ENCODE data around the gene ZBTB26. TPM values are rescaled to one million over a fixed set of nuclear protein-coding genes. Genes with fewer than 3 reads are reported as not detected.

ZBTB26 gene
- total RNA-seq, 1 donor from 2014 or later: 6.5 TPM

DNA sequence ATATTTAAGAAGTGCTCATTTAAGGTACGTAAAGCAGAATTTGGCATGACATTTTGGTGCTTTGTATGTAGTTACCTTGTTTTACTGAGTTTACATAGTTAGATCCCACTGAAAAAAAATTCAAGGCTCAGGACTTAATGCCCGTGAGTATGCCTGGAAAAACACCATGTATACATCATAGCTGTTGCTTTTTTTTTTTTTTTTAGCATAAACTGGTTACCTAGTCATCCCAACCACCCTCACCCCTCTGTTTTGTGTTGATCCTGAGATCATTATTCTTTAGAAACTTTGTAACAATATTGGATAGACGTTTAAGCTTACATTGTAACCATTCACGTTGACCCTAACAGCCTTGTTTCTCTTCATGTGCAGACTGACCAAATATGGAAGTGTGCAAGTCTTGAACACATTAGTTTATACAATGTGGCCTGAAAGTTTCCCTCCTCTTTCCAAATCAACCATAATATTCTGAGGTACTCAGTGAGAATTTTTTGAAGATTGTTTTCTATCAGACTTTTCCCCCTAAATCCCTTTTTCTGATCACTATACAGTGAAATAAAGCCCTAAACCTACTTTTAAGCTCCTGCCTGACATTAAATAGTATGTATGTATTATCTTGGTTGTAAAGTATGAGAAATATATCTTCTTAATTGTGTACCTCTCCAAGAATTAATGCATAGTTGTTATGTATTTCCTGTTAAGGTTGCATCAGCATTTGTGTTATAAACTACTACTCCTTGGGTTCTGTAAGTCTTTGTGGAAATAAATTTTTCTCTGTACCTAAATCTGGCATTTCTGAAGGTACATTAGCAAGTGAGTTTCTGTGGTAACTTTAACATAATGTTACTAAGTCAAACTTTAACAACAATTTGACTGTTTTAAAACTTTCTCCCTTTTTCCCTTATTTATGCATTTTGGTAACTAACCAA lies 13.9 kb upstream of the ZBTB26 start:
- Histone ChIP-seq H3K36me3 (ENCODE audit: control insufficient read depth, insufficient read depth, low read length) (no peaks in the 10 kb centered on the region), H3K4me3 (ENCODE audit: low read depth, low read length) (no peak overlapping the region), H3K27me3 (ENCODE audit: control insufficient read depth, insufficient read depth, low read length) (no peaks in the 10 kb centered on the region)
- no peak for DNase-seq (ENCODE audit: low read depth)
- TF ChIP-seq, protein P1, sequence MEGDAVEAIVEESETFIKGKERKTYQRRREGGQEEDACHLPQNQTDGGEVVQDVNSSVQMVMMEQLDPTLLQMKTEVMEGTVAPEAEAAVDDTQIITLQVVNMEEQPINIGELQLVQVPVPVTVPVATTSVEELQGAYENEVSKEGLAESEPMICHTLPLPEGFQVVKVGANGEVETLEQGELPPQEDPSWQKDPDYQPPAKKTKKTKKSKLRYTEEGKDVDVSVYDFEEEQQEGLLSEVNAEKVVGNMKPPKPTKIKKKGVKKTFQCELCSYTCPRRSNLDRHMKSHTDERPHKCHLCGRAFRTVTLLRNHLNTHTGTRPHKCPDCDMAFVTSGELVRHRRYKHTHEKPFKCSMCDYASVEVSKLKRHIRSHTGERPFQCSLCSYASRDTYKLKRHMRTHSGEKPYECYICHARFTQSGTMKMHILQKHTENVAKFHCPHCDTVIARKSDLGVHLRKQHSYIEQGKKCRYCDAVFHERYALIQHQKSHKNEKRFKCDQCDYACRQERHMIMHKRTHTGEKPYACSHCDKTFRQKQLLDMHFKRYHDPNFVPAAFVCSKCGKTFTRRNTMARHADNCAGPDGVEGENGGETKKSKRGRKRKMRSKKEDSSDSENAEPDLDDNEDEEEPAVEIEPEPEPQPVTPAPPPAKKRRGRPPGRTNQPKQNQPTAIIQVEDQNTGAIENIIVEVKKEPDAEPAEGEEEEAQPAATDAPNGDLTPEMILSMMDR (IDR thresholded peaks at IDR 0.05; ENCODE audit: insufficient read depth, low read length, poor library complexity, severe bottlenecking): no peak

DNA sequence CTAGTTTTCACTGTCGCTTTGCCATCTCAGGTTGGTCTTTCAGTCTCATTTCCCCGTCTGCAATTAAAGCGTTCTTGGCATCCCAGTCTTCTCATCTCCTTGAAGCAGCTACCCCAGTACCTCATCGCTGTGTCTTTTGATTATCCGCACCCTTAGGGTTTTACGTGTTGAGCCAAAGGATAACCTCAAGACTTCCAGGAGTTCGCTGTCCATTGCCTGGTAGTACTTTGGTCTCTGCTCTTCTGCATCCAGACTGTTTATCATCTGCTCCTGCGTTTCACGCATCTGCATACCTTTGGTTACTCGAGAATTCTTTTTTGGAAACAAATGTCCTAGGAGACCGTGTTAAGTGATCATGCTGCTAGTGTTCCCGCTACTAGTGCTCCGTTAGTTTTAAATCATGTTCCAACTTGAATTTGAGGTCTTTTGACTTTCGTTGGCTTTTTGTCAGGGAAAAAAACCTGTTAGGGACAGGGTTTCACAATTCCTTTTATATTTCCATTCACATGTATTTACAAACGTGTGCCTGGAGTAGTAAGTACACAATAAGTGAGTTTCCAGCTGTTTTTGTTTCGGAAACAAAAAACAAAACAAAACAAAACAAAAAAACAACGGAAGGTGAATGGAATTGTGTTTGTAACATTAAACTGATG lies 10.4 kb upstream of the ZBTB26 start:
- TF ChIP-seq, protein P1 (IDR thresholded peaks at IDR 0.05; ENCODE audit: insufficient read depth, low read length, poor library complexity, severe bottlenecking): no peak
- no peaks in the 10 kb centered on the region for H3K27me3 ChIP-seq (ENCODE audit: control insufficient read depth, insufficient read depth, low read length)
- H3K36me3 ChIP-seq (ENCODE audit: control insufficient read depth, insufficient read depth, low read length): no peaks in the 10 kb centered on the region
- H3K4me3 ChIP-seq (ENCODE audit: low read depth, low read length): peak overlapping the region; percentile 87
- DNase-seq (ENCODE audit: low read depth): no peak

DNA sequence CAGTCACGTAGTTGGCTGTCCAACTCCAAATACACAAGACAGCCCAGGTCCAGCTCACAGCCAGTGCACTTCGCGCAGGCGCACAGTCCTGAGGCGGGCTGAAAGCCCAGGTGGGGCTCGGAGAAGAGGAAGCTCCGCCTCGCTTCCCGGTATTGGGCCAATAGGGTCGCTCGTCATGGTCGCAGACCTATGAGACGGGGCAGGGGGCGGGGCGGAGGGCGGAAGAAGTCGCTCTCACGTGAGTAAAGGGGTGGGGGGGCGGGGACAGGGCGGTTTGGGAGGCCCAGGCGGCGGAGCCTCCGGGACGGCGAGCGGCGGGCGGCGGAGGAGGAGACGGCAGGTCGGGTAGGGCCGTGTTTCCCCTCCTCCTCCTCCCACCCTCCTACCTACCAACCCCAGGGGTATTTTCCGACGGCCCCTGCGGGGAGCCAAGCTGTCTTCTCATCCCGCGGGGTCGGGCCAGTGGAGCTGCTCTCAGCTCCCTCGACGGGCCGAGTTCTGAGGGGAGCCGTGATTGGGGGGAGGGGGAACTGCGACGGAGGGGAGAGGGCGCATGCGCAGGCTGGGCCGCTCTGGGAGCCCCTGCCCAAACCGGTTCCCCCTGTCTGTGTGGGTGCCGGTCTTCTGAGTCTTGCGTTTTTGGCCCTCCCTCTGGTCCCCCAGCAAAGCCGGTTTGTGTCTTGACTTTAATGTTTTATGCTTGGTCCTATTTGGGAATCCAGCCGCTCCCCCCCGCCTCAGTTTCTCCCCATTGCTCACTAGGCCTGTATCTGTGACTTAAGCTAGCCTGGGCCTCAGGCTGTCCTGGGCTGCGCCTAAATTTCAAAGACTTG lies 9.7 kb upstream of the ZBTB26 start, which contains the start of gene RABGAP1:
Gene RABGAP1, plus strand, starts transcription at position 272 of the 833 bp plus-strand sequence. CDS start 16,040 bp downstream, outside the sequence.
- H3K36me3 ChIP-seq (ENCODE audit: control insufficient read depth, insufficient read depth, low read length): no peaks in the 10 kb centered on the region
- peak; percentile 95 for DNase-seq (ENCODE audit: low read depth)

DNA sequence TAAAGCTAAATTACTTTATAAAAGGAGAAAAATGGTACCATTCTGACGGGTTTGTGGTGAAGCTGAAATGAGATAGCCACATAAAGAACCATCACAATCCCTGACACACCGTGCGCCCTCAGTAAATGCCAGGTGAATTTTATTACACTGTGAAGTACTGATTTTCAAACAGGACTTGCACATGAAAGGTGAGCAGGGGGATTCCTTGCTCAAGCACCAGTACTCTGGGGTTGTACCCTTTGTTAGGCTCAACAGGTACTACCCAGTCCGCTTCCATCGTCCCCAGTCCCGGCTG lies 9.1 kb upstream of the ZBTB26 start:
- TF ChIP-seq, protein P1 (IDR thresholded peaks at IDR 0.05; ENCODE audit: insufficient read depth, low read length, poor library complexity, severe bottlenecking): no peak
- Histone ChIP-seq H3K4me3 (ENCODE audit: low read depth, low read length) (peak overlapping the region; percentile 33), H3K27me3 (ENCODE audit: control insufficient read depth, insufficient read depth, low read length) (no peaks in the 10 kb centered on the region), H3K36me3 (ENCODE audit: control insufficient read depth, insufficient read depth, low read length) (no peaks in the 10 kb centered on the region)
- DNase-seq (ENCODE audit: low read depth): no peak

More for the DNA sequence above, 9.7 kb upstream of the ZBTB26 start, which contains the start of gene RABGAP1:
- H3K27me3 ChIP-seq (ENCODE audit: control insufficient read depth, insufficient read depth, low read length): no peaks in the 10 kb centered on the region
- H3K4me3 ChIP-seq (ENCODE audit: low read depth, low read length): peak within 1 kb of the TSS; percentile 87
- TF ChIP-seq, protein P1 (IDR thresholded peaks at IDR 0.05; ENCODE audit: insufficient read depth, low read length, poor library complexity, severe bottlenecking): no peak

DNA sequence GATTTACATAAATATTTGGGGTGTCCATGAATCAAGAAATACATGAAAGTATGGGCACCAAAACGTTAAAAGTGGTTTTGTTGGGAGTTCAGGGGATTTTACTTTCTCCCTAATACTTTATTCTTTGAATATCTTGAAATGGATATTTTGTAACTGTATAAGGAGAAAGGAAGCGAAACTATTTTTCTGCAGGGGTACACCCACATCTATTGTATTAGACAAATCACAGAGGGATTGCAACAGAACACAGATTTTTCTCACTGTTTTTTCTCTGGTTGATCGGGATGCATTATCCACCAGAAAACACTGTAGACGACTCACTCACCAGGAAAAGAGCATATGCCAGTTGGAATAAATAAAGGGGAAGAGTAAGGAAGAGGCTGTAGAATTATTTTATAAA lies 8.3 kb upstream of the ZBTB26 start:
- Histone ChIP-seq H3K27me3 (ENCODE audit: control insufficient read depth, insufficient read depth, low read length) (no peaks in the 10 kb centered on the region), H3K4me3 (ENCODE audit: low read depth, low read length) (no peak overlapping the region), H3K36me3 (ENCODE audit: control insufficient read depth, insufficient read depth, low read length) (no peaks in the 10 kb centered on the region)
- TF ChIP-seq, protein P1 (IDR thresholded peaks at IDR 0.05; ENCODE audit: insufficient read depth, low read length, poor library complexity, severe bottlenecking): no peak
- no peak for DNase-seq (ENCODE audit: low read depth)
